Thoracic aorta (tissue), 2 donors: ENCODE data around the gene WIZ. TPM values are rescaled to one million over a fixed set of nuclear protein-coding genes. Genes with fewer than 3 reads are reported as not detected.
A peak's percentile ranks its signal among the peaks of the same experiment; 100 is the strongest.

Experiments
- ATAC-seq: fragments of 150-250 bp; one replicate; pipeline ENCODE4 v1.8.0; 2017; ENCODE audit warnings: low read depth; ENCODE audit not compliant: insufficient number of reproducible peaks, low FRiP score
- DNase-seq: peaks from one replicate; pipeline ENCODE4 v3.0.0-alpha.2; 2020; ENCODE audit warnings: low spot score
- H3K27ac ChIP-seq, 2 donors: fragments of 200-600 bp; sonication (generic); 1 replicate in 1 of 2; 2 replicates in 1 of 2; pipeline ENCODE4 v1.5.1; 2016; ENCODE audit warnings: mild to moderate bottlenecking in 2 of 2, moderate library complexity in 2 of 2
- H3K27me3 ChIP-seq: fragments of 200-600 bp; sonication (generic); replicated peaks from 2 replicates; pipeline ENCODE4 v1.6.0; 2016; ENCODE audit warnings: mild to moderate bottlenecking; ENCODE audit not compliant: insufficient read depth
- H3K36me3 ChIP-seq: fragments of 200-600 bp; sonication (generic); one replicate; pipeline ENCODE4 v1.5.1; 2016
- H3K4me1 ChIP-seq, 2 donors: fragments of 200-600 bp; sonication (generic); 1 replicate in 1 of 2; 2 replicates in 1 of 2; pipeline versions ENCODE4 v1.5.1 to v1.6.0; 2016; ENCODE audit warnings: low read depth in 2 of 2, mild to moderate bottlenecking in 1 of 2; ENCODE audit not compliant: control insufficient read depth in 1 of 2
- H3K4me3 ChIP-seq: fragments of 200-600 bp; sonication (generic); 2 replicates; pipeline ENCODE4 v1.5.1; 2016; ENCODE audit warnings: mild to moderate bottlenecking
- H3K9me3 ChIP-seq: fragments of 200-600 bp; sonication (generic); 2 replicates; pipeline ENCODE4 v1.5.1; 2016
- CTCF ChIP-seq: fragments of 200-600 bp; sonication (generic); IDR thresholded peaks from one replicate; pipeline ENCODE4 v1.5.1; 2019; ENCODE audit warnings: antibody characterized with exemption
- total RNA-seq, 2 donors: library from RNA; depleted of rRNA; stranded (reverse); fragments of >200 nt; gene quantifications; one replicate each; pipeline versions ENCODE4 v1.1.0 to v1.2.3, GENCODE V29; 2016

Gene WIZ
- total RNA-seq, 2 donors from 2014 or later, result 37.8 to 45.3 TPM

GRCh38 chr19:15404780-15405211 lies 45.0 kb downstream of the WIZ start:
- H3K9me3 ChIP-seq, result no peaks in the 10 kb centered on the region
- H3K27me3 ChIP-seq, result no peaks in the 10 kb centered on the region
- H3K4me1 ChIP-seq, result peaks cover 20 to 57% of the 10 kb centered on the region in 2 donors
- TF ChIP-seq CTCF, result no peak
- DNase-seq (no peak), ATAC-seq (no peak)
- H3K27ac ChIP-seq, result peak overlapping the region; percentile 75 to 78
- H3K4me3 ChIP-seq, result peak overlapping the region; percentile 4
- peaks cover 27% of the 10 kb centered on the region for H3K36me3 ChIP-seq

GRCh38 chr19:15404097-15404779 lies 45.5 kb downstream of the WIZ start:
- Histone ChIP-seq H3K27me3 (no peaks in the 10 kb centered on the region), H3K36me3 (peaks cover 31% of the 10 kb centered on the region), H3K4me3 (peak overlapping the region; percentile 4), H3K27ac (peak overlapping the region; percentile 75 to 78), H3K4me1 (peaks cover 20 to 54% of the 10 kb centered on the region in 2 donors), H3K9me3 (no peaks in the 10 kb centered on the region)
- ATAC-seq, result no peak
- no peak for DNase-seq
- TF ChIP-seq CTCF, result no peak

- H3K27ac ChIP-seq, result peak overlapping the region; percentile 75 to 78
- DNase-seq (no peak), ATAC-seq (no peak)
- TF ChIP-seq CTCF, result no peak
- peaks cover 41% of the 10 kb centered on the region for H3K36me3 ChIP-seq
- peaks cover 20 to 54% of the 10 kb centered on the region in 2 donors for H3K4me1 ChIP-seq
- H3K9me3 ChIP-seq, result no peaks in the 10 kb centered on the region
- H3K4me3 ChIP-seq, result no peak overlapping the region
- H3K27me3 ChIP-seq, result no peaks in the 10 kb centered on the region
Measured at GRCh38 chr19:15403151-15403531, 46.6 kb downstream of the WIZ start.

- H3K27ac ChIP-seq, result peak overlapping the region; percentile 75 to 78
- no peak for DNase-seq
- no peaks in the 10 kb centered on the region for H3K9me3 ChIP-seq
- TF ChIP-seq CTCF, result no peak
- no peak for ATAC-seq
- H3K4me3 ChIP-seq, result no peak overlapping the region
- peaks cover 20 to 54% of the 10 kb centered on the region in 2 donors for H3K4me1 ChIP-seq
- no peaks in the 10 kb centered on the region for H3K27me3 ChIP-seq
- peaks cover 47% of the 10 kb centered on the region for H3K36me3 ChIP-seq
Measured at GRCh38 chr19:15402411-15403150, 47.2 kb downstream of the WIZ start.

- Histone ChIP-seq H3K27me3 (no peaks in the 10 kb centered on the region), H3K4me1 (peaks cover 20 to 47% of the 10 kb centered on the region in 2 donors), H3K4me3 (no peak overlapping the region), H3K36me3 (peaks cover 59% of the 10 kb centered on the region), H3K27ac (no peak overlapping the region), H3K9me3 (no peaks in the 10 kb centered on the region)
- no peak for TF ChIP-seq CTCF
- ATAC-seq (no peak), DNase-seq (no peak)
Measured at GRCh38 chr19:15401397-15401710, 48.4 kb downstream of the WIZ start.
